GM18505 (cell line): ENCODE measurements around the gene TUBD1.

Experiments used
- ATAC-seq: cut with Tn5 transposase; IDR thresholded peaks from one replicate; pipeline ENCODE4 v1.9.1; 2021; ENCODE audit not compliant: unreplicated experiment
- POLR2A ChIP-seq: IDR thresholded peaks from 4 replicates; pipeline ENCODE4 v1.6.1; 2011; ENCODE audit warnings: borderline replicate concordance; ENCODE audit not compliant: insufficient read depth, insufficient read length; ENCODE audit errors: extremely low read depth

TUBD1 gene

GRCh38 chr17:59812139-59812538, 80.6 kb downstream of the TUBD1 start:
- ATAC-seq: no peak
- no peak for TF ChIP-seq POLR2A

DNA sequence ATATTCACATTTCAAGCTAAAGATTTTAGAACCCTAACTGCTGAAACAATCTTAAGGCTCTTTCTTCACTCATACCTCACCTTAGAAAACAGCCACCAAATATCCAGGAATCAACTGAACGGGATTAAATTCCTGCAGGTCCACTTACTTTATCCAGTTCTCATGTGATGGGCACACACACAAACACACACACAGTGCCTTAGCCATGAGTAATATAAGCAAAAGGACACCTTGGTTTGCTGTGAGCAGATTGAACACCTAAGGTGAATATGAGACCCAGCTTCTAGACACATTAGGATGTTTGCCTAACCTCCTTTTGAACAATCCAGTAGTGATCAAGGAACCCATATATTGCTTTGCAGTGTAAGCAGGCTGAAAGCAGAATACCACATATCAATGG, 81.5 kb downstream of the TUBD1 start:
- ATAC-seq: no peak
- TF ChIP-seq POLR2A: no peak

GRCh38 chr17:59810894-59811153, 81.9 kb downstream of the TUBD1 start:
- no peak for TF ChIP-seq POLR2A

More at GRCh38 chr17:59810894-59811153, 81.9 kb downstream of the TUBD1 start:
- ATAC-seq: no peak
